Activated CD4-positive, alpha-beta T cell treated with anti-CD3 and anti-CD28 coated beads, Interleukin-2, amount 10 ng/mL, durations not matched to agents 24 days and 14 days (primary cell): ENCODE measurements around the gene TSR3. TPM values are rescaled to one million over a fixed set of nuclear protein-coding genes. Genes with fewer than 3 reads are reported as not detected.

Experiments used
- DNase-seq: peaks from one replicate; pipeline ENCODE4 v3.0.0; 2022
- H3K27ac Mint-ChIP-seq: one replicate; pipeline ENCODE4 v1.8.0; 2022; ENCODE audit warnings: mild to moderate bottlenecking, mixed read lengths
- H3K27me3 Mint-ChIP-seq: one replicate; pipeline ENCODE4 v1.8.0; 2022; ENCODE audit warnings: mixed read lengths
- H3K36me3 Mint-ChIP-seq: one replicate; pipeline ENCODE4 v1.8.0; 2022; ENCODE audit warnings: low read depth, mild to moderate bottlenecking, mixed read lengths
- H3K4me1 Mint-ChIP-seq: one replicate; pipeline ENCODE4 v1.8.0; 2021; ENCODE audit warnings: mixed read lengths
- H3K4me3 Mint-ChIP-seq: one replicate; pipeline ENCODE4 v1.8.0; 2022; ENCODE audit warnings: mild to moderate bottlenecking, moderate library complexity, mixed read lengths
- H3K9me3 Mint-ChIP-seq: one replicate; pipeline ENCODE4 v1.8.0; 2021; ENCODE audit warnings: mixed read lengths
- intact Hi-C: fragments of 100-400 bp; cut with micrococcal nuclease; formaldehyde crosslinking; loops from one replicate; pipeline ENCODE4 v1.15.1; 2023
- total RNA-seq: library from RNA; stranded (reverse); gene quantifications from 2 replicates; pipeline ENCODE4 v1.2.3, GENCODE V29; 2022

Gene TSR3
- total RNA-seq, 1 donor from 2014 or later: 88.2 TPM

DNA sequence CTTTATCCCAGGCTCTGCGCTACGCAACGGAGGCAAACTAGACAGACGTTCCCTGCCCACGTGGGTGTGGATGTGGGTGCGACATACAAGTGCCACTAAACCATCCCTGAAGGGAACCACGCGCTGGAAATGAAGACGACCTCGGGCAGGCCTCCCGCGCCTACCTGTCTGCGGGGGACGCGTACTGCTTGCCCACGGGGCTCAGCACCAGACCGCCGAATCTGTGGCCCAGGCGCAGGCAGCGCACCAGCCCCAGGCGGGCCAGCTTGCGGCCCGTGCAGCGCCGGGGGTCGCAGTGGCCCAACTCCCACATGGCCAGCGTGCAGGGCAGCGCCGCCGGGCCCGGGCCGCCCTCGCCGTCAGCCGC lies 480 bp downstream of the TSR3 start:
- Mint-ChIP-seq H3K4me1 (peaks cover 27% of the 10 kb centered on the region), H3K9me3 (no peaks in the 10 kb centered on the region), H3K4me3 (peak overlapping the region; percentile 92), H3K27me3 (no peaks in the 10 kb centered on the region), H3K36me3 (peaks cover 8% of the 10 kb centered on the region), H3K27ac (peak overlapping the region; percentile 78)
- intact Hi-C loops: loop anchor here (2.0 to 5.0 kb wide), 2 partner anchors 40 to 71 kb away; partner anchors contain the start of gene UQCC4
- no peak for DNase-seq

DNA sequence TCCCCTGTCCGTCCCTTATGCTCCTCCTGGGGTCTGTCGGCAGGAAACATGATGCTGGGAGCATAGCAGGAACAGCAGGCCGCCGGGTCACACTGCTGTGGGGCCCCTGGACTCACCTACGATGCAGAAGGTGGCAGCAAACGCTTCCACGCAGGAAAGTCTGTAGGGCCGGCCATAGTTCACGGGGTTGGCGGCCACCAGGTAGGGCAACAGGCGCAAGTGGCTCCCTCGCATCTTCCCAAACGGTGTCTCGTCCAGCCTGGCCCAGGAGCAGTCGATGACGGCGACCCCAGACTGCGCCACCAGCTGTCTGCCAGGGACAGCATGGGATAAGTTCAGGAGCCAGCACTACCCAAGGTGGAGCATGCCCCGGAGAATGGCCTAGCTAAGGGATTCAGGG lies 987 bp downstream of the TSR3 start:
- no peaks in the 10 kb centered on the region for H3K9me3 Mint-ChIP-seq
- H3K27ac Mint-ChIP-seq: peak overlapping the region; percentile 78
- H3K36me3 Mint-ChIP-seq: peaks cover 8% of the 10 kb centered on the region
- H3K4me3 Mint-ChIP-seq: peak overlapping the region; percentile 92
- H3K27me3 Mint-ChIP-seq: no peaks in the 10 kb centered on the region
- intact Hi-C loops: loop anchor here (2.0 to 5.0 kb wide), 2 partner anchors 40 to 72 kb away; partner anchors contain the start of gene UQCC4
- no peak for DNase-seq
- peaks cover 27% of the 10 kb centered on the region for H3K4me1 Mint-ChIP-seq

DNA sequence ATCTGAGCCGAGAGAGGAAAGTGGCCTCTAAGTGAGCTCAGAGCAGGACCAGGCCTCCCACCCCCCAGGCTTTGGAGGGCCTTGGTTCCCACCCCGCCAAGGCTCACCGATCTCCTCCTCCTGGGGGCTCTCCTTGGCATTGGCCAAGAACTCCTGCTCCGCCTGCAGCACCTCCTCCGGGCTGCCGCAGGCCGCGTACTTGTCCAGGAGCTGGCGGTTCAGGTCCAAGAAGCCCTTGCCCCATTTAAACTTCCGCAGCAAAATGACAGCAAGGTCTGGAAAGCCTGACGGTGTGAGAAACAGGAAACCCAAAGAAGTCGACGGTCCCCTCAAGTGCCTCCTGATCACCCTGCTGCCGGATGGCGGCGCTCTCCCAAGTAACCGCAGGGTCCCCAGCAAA lies 1.7 kb downstream of the TSR3 start:
- intact Hi-C loops: loop anchor here (2.0 to 5.0 kb wide), 2 partner anchors 39 to 72 kb away; partner anchors contain the start of gene UQCC4
- H3K27ac Mint-ChIP-seq: peak overlapping the region; percentile 8
- H3K4me1 Mint-ChIP-seq: peaks cover 24% of the 10 kb centered on the region
- DNase-seq: no peak
- no peaks in the 10 kb centered on the region for H3K27me3 Mint-ChIP-seq
- H3K36me3 Mint-ChIP-seq: peaks cover 6% of the 10 kb centered on the region
- peak overlapping the region; percentile 92 for H3K4me3 Mint-ChIP-seq
- H3K9me3 Mint-ChIP-seq: no peaks in the 10 kb centered on the region

- peaks cover 21% of the 10 kb centered on the region for H3K4me1 Mint-ChIP-seq
- H3K27ac Mint-ChIP-seq: no peak overlapping the region
- no peak overlapping the region for H3K4me3 Mint-ChIP-seq
- DNase-seq: no peak
- no peaks in the 10 kb centered on the region for H3K9me3 Mint-ChIP-seq
- peaks cover 6% of the 10 kb centered on the region for H3K36me3 Mint-ChIP-seq
- intact Hi-C loops: no loop called here
- H3K27me3 Mint-ChIP-seq: no peaks in the 10 kb centered on the region
Observed at GRCh38 chr16:1349351-1349750, 2.3 kb downstream of the TSR3 start.

- no peak for DNase-seq
- H3K9me3 Mint-ChIP-seq: no peaks in the 10 kb centered on the region
- no peak overlapping the region for H3K4me3 Mint-ChIP-seq
- no peaks in the 10 kb centered on the region for H3K27me3 Mint-ChIP-seq
- intact Hi-C loops: no loop called here
- peaks cover 21% of the 10 kb centered on the region for H3K4me1 Mint-ChIP-seq
- H3K36me3 Mint-ChIP-seq: peaks cover 6% of the 10 kb centered on the region
- H3K27ac Mint-ChIP-seq: no peak overlapping the region
Observed at GRCh38 chr16:1348926-1349325, 2.8 kb downstream of the TSR3 start.

DNA sequence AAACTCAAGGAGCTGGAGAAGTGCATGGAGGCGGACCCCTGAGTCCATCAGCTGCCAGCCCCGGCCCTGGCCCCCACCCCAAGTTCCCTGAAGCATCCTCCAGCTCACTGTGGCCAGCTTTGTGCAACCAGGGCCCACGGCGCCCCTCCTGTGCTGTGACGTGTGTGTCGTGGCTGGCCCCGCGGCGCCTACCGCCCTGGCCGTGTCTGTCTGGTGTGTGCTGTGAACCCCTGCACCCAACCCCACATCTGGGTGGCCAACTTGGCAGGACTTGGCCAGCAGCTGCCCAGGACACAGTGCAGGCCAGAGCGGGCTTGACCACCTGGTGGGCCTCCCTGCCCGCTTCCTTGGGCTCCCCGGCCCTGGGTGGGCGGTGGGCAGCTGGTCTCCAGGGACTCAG lies 3.2 kb downstream of the TSR3 start:
- peaks cover 6% of the 10 kb centered on the region for H3K36me3 Mint-ChIP-seq

DNA sequence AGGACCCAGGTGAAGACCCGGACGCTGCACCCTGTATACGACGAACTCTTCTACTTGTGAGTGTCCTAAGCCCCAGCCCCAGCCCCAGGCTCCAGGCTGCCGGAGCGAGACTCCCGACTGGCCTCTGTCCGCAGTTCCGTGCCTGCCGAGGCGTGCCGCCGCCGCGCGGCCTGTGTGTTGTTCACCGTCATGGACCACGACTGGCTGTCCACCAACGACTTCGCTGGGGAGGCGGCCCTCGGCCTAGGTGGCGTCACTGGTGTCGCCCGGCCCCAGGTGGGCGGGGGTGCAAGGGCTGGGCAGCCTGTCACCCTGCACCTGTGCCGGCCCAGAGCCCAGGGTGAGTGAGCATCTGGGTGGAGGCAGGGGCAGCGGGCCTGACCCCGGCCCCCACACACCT lies 3.7 kb downstream of the TSR3 start:
- Mint-ChIP-seq H3K27me3 (no peaks in the 10 kb centered on the region), H3K36me3 (peaks cover 6% of the 10 kb centered on the region), H3K4me1 (peaks cover 20% of the 10 kb centered on the region), H3K27ac (no peak overlapping the region), H3K4me3 (no peak overlapping the region), H3K9me3 (no peaks in the 10 kb centered on the region)
- intact Hi-C loops: no loop called here
- no peak for DNase-seq

More for the DNA sequence above, 3.2 kb downstream of the TSR3 start:
- Mint-ChIP-seq H3K4me1 (peaks cover 19% of the 10 kb centered on the region), H3K9me3 (no peaks in the 10 kb centered on the region), H3K4me3 (no peak overlapping the region), H3K27ac (no peak overlapping the region), H3K27me3 (no peaks in the 10 kb centered on the region)
- DNase-seq: no peak
- intact Hi-C loops: no loop called here

GRCh38 chr16:1347286-1347855 lies 4.3 kb downstream of the TSR3 start:
- H3K4me3 Mint-ChIP-seq: no peak overlapping the region
- H3K36me3 Mint-ChIP-seq: peaks cover 6% of the 10 kb centered on the region
- no peak for DNase-seq
- H3K27ac Mint-ChIP-seq: no peak overlapping the region
- intact Hi-C loops: no loop called here
- H3K9me3 Mint-ChIP-seq: no peaks in the 10 kb centered on the region
- H3K27me3 Mint-ChIP-seq: no peaks in the 10 kb centered on the region
- peaks cover 21% of the 10 kb centered on the region for H3K4me1 Mint-ChIP-seq

GRCh38 chr16:1346422-1347285 lies 5.0 kb downstream of the TSR3 start:
- DNase-seq: no peak
- H3K4me1 Mint-ChIP-seq: peaks cover 20% of the 10 kb centered on the region
- H3K27ac Mint-ChIP-seq: no peak overlapping the region
- intact Hi-C loops: no loop called here
- no peaks in the 10 kb centered on the region for H3K27me3 Mint-ChIP-seq
- no peaks in the 10 kb centered on the region for H3K9me3 Mint-ChIP-seq
- H3K4me3 Mint-ChIP-seq: no peak overlapping the region
- H3K36me3 Mint-ChIP-seq: peaks cover 6% of the 10 kb centered on the region

- no peak overlapping the region for H3K4me3 Mint-ChIP-seq
Observed at GRCh38 chr16:1345651-1346421, 5.8 kb downstream of the TSR3 start.

DNA sequence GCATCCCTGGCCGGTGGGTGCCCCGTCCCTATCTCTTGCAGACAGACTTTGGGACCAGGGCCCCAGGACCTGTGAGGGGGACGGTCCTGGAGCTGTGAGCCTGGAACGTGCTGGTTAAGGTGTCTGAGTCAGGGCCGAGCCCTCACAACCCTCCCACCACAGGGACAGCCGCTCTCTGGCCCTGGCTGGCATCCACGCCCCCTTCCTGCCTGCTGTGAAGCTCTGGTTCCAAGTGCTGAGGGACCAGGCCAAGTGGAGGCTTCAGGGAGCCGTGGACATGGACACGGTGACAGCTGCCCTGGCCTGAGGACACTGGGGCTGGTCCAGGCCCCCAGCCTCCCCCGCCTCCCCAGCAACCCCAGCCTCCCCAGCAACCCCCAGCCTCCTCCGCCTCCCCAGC lies 6.6 kb downstream of the TSR3 start:
- Mint-ChIP-seq H3K4me3 (no peak overlapping the region), H3K4me1 (peaks cover 13% of the 10 kb centered on the region), H3K9me3 (no peaks in the 10 kb centered on the region), H3K36me3 (peaks cover 3% of the 10 kb centered on the region), H3K27me3 (no peaks in the 10 kb centered on the region), H3K27ac (no peak overlapping the region)
- intact Hi-C loops: no loop called here
- DNase-seq: no peak

More at GRCh38 chr16:1345651-1346421, 5.8 kb downstream of the TSR3 start:
- H3K36me3 Mint-ChIP-seq: peaks cover 5% of the 10 kb centered on the region
- peaks cover 20% of the 10 kb centered on the region for H3K4me1 Mint-ChIP-seq
- intact Hi-C loops: no loop called here
- H3K27ac Mint-ChIP-seq: no peak overlapping the region
- no peaks in the 10 kb centered on the region for H3K27me3 Mint-ChIP-seq
- DNase-seq: no peak
- no peaks in the 10 kb centered on the region for H3K9me3 Mint-ChIP-seq

GRCh38 chr16:1344499-1344898 lies 7.2 kb downstream of the TSR3 start:
- intact Hi-C loops: no loop called here
- no peaks in the 10 kb centered on the region for H3K9me3 Mint-ChIP-seq
- no peak overlapping the region for H3K4me3 Mint-ChIP-seq
- H3K36me3 Mint-ChIP-seq: peaks cover 3% of the 10 kb centered on the region
- H3K27ac Mint-ChIP-seq: no peak overlapping the region
- no peak for DNase-seq
- no peaks in the 10 kb centered on the region for H3K27me3 Mint-ChIP-seq
- peaks cover 11% of the 10 kb centered on the region for H3K4me1 Mint-ChIP-seq

DNA sequence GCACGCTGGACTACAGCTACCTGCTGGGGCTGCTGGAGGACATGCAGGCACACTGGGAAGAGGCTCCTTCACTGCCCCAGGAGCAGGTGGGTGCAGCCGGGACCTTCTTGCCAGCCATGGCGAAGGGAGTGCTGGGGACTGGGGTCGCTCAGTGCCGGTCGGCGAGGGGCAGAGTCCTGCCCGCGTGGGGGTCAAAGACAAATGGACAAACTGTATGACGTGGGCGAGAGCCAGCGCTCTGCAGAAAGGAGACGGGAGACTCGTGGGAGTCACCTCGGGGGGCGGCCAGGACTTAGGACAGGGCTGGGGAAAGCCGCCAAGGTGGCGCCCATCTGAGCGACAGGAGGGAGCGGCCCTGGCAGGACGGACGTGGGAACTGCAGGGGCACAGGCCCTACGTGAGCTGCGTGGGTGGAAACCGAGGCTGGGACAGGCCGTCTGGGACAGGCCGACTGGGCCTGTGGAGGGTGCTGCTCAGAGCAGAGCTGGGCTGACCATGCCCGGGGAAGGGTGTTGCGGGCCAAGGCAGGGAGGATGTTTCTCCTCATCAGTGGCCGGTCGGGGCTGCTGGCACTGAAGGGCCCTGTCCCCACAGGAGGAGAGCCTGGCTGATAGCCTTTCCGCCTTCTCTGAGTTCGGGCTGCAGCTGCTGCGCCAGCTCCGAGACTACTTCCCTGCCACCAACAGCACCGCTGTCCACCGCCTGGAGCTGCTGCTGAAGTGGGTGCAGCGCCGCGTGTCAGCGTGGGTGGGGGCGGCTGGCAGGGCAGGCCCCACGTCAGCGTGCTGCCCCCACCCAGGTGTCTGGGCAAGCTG lies 8.0 kb downstream of the TSR3 start:
- H3K9me3 Mint-ChIP-seq: no peaks in the 10 kb centered on the region
- H3K27me3 Mint-ChIP-seq: no peaks in the 10 kb centered on the region
- intact Hi-C loops: loop anchor here (2.0 kb wide), 2 partner anchors 35 to 361 kb away; partner anchors contain the start of gene UBE2I
- no peak overlapping the region for H3K27ac Mint-ChIP-seq
- H3K36me3 Mint-ChIP-seq: peaks cover under 1% of the 10 kb centered on the region
- peak overlapping the region; percentile 78 for H3K4me3 Mint-ChIP-seq
- no peak for DNase-seq
- H3K4me1 Mint-ChIP-seq: peaks cover 11% of the 10 kb centered on the region
